CD4-positive, alpha-beta T cell treated with Interferon alpha-2 for 1 hour (primary cell): Measurements from ENCODE around the gene SLC16A5.
"Not testable (repeated sequence)": the region's sequence is repeated elsewhere in the genome, so short reads cannot be mapped to it uniquely, and the experiment has no call there.

ENCODE experiments used
- DNase-seq, 2 donors: peaks; one replicate each; pipeline ENCODE4 v3.0.0-alpha.2; 2020 to 2022

The SLC16A5 gene

GRCh38 chr17:75113798-75114551, 26.2 kb downstream of the SLC16A5 start:
- peak; percentile 88 to 92 for DNase-seq

GRCh38 chr17:75114552-75115314, 27.0 kb downstream of the SLC16A5 start:
- DNase-seq = no peak

GRCh38 chr17:75115555-75115954, 27.8 kb downstream of the SLC16A5 start:
- DNase-seq = no peak

- DNase-seq = no peak
Measured at GRCh38 chr17:75116737-75117136, 29.0 kb downstream of the SLC16A5 start.

GRCh38 chr17:75118307-75118706, 30.6 kb downstream of the SLC16A5 start:
- no peak for DNase-seq

GRCh38 chr17:75124041-75124818, 36.5 kb downstream of the SLC16A5 start:
- peak; percentile 35 to 39 for DNase-seq

- DNase-seq = no peak
Measured at GRCh38 chr17:75124819-75125162, 37.0 kb downstream of the SLC16A5 start.

GRCh38 chr17:75125984-75126383, 38.2 kb downstream of the SLC16A5 start:
- DNase-seq = peak in 1 of 2 donors; percentile 23

- DNase-seq = no peak
Measured at GRCh38 chr17:75126954-75127353, 39.2 kb downstream of the SLC16A5 start.

GRCh38 chr17:75127936-75128335, 40.2 kb downstream of the SLC16A5 start:
- DNase-seq = not testable (repeated sequence)

- no peak for DNase-seq
Measured at GRCh38 chr17:75128694-75129505, 41.1 kb downstream of the SLC16A5 start.

- DNase-seq = no peak
Measured at GRCh38 chr17:75129576-75129975, 41.8 kb downstream of the SLC16A5 start.

GRCh38 chr17:75130059-75130631, 42.4 kb downstream of the SLC16A5 start:
- no peak for DNase-seq

- peak; percentile 34 to 57 for DNase-seq
Measured at GRCh38 chr17:75130632-75131277, 43.0 kb downstream of the SLC16A5 start.

- peak; percentile 49 to 60 for DNase-seq
Measured at GRCh38 chr17:75131278-75132017, 43.7 kb downstream of the SLC16A5 start, which contains the start of gene NT5C. Gene NT5C, minus strand, starts transcription at chr17:75131742. Its CDS starts 35 bp downstream, at chr17:75131707.

- not testable (repeated sequence) for DNase-seq
Measured at GRCh38 chr17:75132018-75133000, 44.6 kb downstream of the SLC16A5 start.

- DNase-seq = no peak
Measured at GRCh38 chr17:75133001-75133400, 45.2 kb downstream of the SLC16A5 start.

- not testable (repeated sequence) for DNase-seq
Measured at GRCh38 chr17:75133607-75134347, 46.0 kb downstream of the SLC16A5 start.

- no peak for DNase-seq
Measured at GRCh38 chr17:75135452-75135851, 47.7 kb downstream of the SLC16A5 start.
